Mesenchymal stem cell (in vitro differentiated cells and primary cell): Measurements from ENCODE around the gene DYNC2LI1.
A peak's percentile ranks its signal among the peaks of the same experiment; 100 is the strongest.

Experiments used
- DNase-seq: peaks from one replicate; pipeline ENCODE4 v3.0.0-alpha.2; 2013
- H2AFZ ChIP-seq: one replicate; pipeline ENCODE4 v1.6.1; 2013; ENCODE audit warnings: low read depth, mild to moderate bottlenecking, control low read depth, inconsistent platforms, low read length, moderate library complexity
- H2AK5ac ChIP-seq: 2 replicates; pipeline ENCODE4 v1.6.1; 2013; ENCODE audit warnings: low read length, moderate library complexity, mild to moderate bottlenecking, inconsistent platforms; ENCODE audit not compliant: severe bottlenecking
- H2BK120ac ChIP-seq: one replicate; pipeline ENCODE4 v1.6.1; 2013; ENCODE audit warnings: low read depth, mild to moderate bottlenecking, inconsistent platforms, low read length, moderate library complexity
- H2BK12ac ChIP-seq, 2 experiments: one replicate each; pipeline ENCODE4 v1.6.1; 2013; ENCODE audit warnings: inconsistent platforms in 2 of 2, low read length in 2 of 2, mild to moderate bottlenecking in 2 of 2, moderate library complexity in 2 of 2, control low read depth in 1 of 2
- H2BK15ac ChIP-seq: one replicate; pipeline ENCODE4 v1.6.1; 2013; ENCODE audit warnings: mild to moderate bottlenecking, low read depth, inconsistent platforms; ENCODE audit not compliant: poor library complexity, severe bottlenecking
- H2BK5ac ChIP-seq: 2 replicates; pipeline ENCODE4 v1.6.1; 2013; ENCODE audit warnings: low read depth, mild to moderate bottlenecking, low read length, control low read depth, inconsistent platforms; ENCODE audit not compliant: poor library complexity, severe bottlenecking
- H3K14ac ChIP-seq, 2 experiments: one replicate each; pipeline ENCODE4 v1.6.1; 2013; ENCODE audit warnings: inconsistent platforms in 2 of 2, low read length in 2 of 2, control low read depth in 1 of 2, mild to moderate bottlenecking in 1 of 2, moderate library complexity in 1 of 2
- H3K18ac ChIP-seq, 2 experiments: one replicate each; pipeline ENCODE4 v1.6.1; 2013; ENCODE audit warnings: inconsistent platforms in 2 of 2, low read length in 2 of 2, control low read depth in 1 of 2, low read depth in 1 of 2, mild to moderate bottlenecking in 1 of 2
- H3K23ac ChIP-seq, 2 experiments: one replicate each; pipeline ENCODE4 v1.6.1; 2013; ENCODE audit warnings: inconsistent platforms in 2 of 2, low read length in 2 of 2, mild to moderate bottlenecking in 2 of 2, moderate library complexity in 2 of 2, control low read depth in 1 of 2
- H3K27ac ChIP-seq: 2 replicates; pipeline ENCODE4 v1.5.1; 2013; ENCODE audit warnings: mild to moderate bottlenecking, moderate library complexity, low read length, control low read depth, inconsistent platforms; ENCODE audit not compliant: poor library complexity, severe bottlenecking
- H3K27me3 ChIP-seq, 2 experiments: 2 replicates each; pipeline versions ENCODE4 v1.6.1 to v1.7.0; 2013; ENCODE audit warnings: low read length in 2 of 2, mild to moderate bottlenecking in 2 of 2, moderate library complexity in 2 of 2, control low read depth in 1 of 2, inconsistent platforms in 1 of 2; ENCODE audit not compliant: control insufficient read depth in 1 of 2, insufficient read depth in 1 of 2
- H3K36me3 ChIP-seq, 2 experiments: 2 replicates each; pipeline versions ENCODE4 v1.6.1 to v1.7.0; 2013; ENCODE audit warnings: low read length in 2 of 2, control low read depth in 1 of 2, inconsistent platforms in 1 of 2, low read depth in 1 of 2, mild to moderate bottlenecking in 1 of 2; ENCODE audit not compliant: insufficient read depth in 2 of 2, control insufficient read depth in 1 of 2
- H3K4ac ChIP-seq, 2 experiments: one replicate each; pipeline ENCODE4 v1.6.1; 2013; ENCODE audit warnings: inconsistent platforms in 2 of 2, low read length in 2 of 2, mild to moderate bottlenecking in 2 of 2, moderate library complexity in 2 of 2, control low read depth in 1 of 2, low read depth in 1 of 2
- H3K4me1 ChIP-seq: 2 replicates; pipeline ENCODE4 v1.6.1; 2013; ENCODE audit warnings: low read depth, low read length, control low read depth; ENCODE audit not compliant: control insufficient read depth, insufficient read depth
- H3K4me2 ChIP-seq: 2 replicates; pipeline ENCODE4 v1.6.1; 2013; ENCODE audit warnings: low read length, mild to moderate bottlenecking, inconsistent platforms; ENCODE audit not compliant: poor library complexity, severe bottlenecking
- H3K4me3 ChIP-seq, 2 experiments: 2 replicates each; pipeline versions ENCODE4 v1.5.1 to v1.7.0; 2013; ENCODE audit warnings: low read length in 2 of 2, mild to moderate bottlenecking in 2 of 2, control low read depth in 1 of 2, low read depth in 1 of 2; ENCODE audit not compliant: insufficient read depth in 1 of 2
- H3K79me1 ChIP-seq: replicated peaks from 2 replicates; pipeline ENCODE4 v1.6.1; 2013; ENCODE audit warnings: mild to moderate bottlenecking, control low read depth, low read length, inconsistent platforms; ENCODE audit not compliant: poor library complexity, severe bottlenecking
- H3K9ac ChIP-seq: 2 replicates; pipeline ENCODE4 v1.7.0; 2013; ENCODE audit warnings: mild to moderate bottlenecking, low read length, moderate library complexity
- H3K9me3 ChIP-seq: 2 replicates; pipeline ENCODE4 v1.7.0; 2013; ENCODE audit warnings: mild to moderate bottlenecking, low read length; ENCODE audit not compliant: control insufficient read depth
- H4K8ac ChIP-seq: one replicate; pipeline ENCODE4 v1.6.1; 2013; ENCODE audit warnings: inconsistent platforms, mild to moderate bottlenecking, low read length, moderate library complexity
- H4K91ac ChIP-seq: one replicate; pipeline ENCODE4 v1.6.1; 2013; ENCODE audit warnings: mild to moderate bottlenecking, low read length, inconsistent platforms
- WGBS: methylation state at CpG from one replicate; pipeline ENCODE4 v1.1.7; 2013; ENCODE audit warnings: mixed read lengths; 5-methylcytosine and 5-hydroxymethylcytosine counted together

DYNC2LI1 gene

DNA sequence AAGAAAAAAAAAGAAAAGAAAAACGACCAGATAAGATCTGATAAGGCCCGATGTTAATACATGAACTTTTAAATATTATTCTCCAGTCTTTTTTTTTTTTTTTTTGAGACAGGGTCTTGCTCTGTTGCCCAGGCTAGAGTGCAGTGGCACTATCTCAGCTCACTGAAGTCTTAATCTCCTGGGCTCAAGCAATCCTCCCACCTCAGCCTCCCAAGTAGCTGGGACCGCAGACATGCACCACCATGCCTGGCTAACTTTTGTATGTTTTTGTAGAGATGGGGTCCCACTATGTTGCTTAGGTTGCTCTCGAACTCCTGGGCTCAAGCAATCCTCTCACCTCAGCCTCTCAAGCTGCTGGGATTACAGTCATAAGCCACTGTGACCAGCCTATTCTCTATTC is 63.2 kb downstream of the DYNC2LI1 start:
- Histone ChIP-seq H3K18ac (no peak overlapping the region), H3K79me1 (no peaks in the 10 kb centered on the region), H3K14ac (no peak overlapping the region), H3K9me3 (no peaks in the 10 kb centered on the region), H3K27ac (no peak overlapping the region), H3K4ac (no peak overlapping the region), H3K4me2 (no peak overlapping the region), H3K4me1 (no peaks in the 10 kb centered on the region), H4K91ac (no peak overlapping the region), H2BK15ac (no peak overlapping the region), H2BK5ac (no peak overlapping the region), H3K23ac (no peak overlapping the region), H2AK5ac (no peak overlapping the region), H3K9ac (no peak overlapping the region), H4K8ac (no peak overlapping the region), H3K27me3 (peaks cover 0 to 51% of the 10 kb centered on the region in 2 experiments), H3K4me3 (no peak overlapping the region), H3K36me3 (no peaks in the 10 kb centered on the region), H2BK120ac (no peak overlapping the region), H2AFZ (no peak overlapping the region), H2BK12ac (no peak overlapping the region)
- 87% methylated on average over 2 of the region's 4 CpGs for WGBS
- no peak for DNase-seq

DNA sequence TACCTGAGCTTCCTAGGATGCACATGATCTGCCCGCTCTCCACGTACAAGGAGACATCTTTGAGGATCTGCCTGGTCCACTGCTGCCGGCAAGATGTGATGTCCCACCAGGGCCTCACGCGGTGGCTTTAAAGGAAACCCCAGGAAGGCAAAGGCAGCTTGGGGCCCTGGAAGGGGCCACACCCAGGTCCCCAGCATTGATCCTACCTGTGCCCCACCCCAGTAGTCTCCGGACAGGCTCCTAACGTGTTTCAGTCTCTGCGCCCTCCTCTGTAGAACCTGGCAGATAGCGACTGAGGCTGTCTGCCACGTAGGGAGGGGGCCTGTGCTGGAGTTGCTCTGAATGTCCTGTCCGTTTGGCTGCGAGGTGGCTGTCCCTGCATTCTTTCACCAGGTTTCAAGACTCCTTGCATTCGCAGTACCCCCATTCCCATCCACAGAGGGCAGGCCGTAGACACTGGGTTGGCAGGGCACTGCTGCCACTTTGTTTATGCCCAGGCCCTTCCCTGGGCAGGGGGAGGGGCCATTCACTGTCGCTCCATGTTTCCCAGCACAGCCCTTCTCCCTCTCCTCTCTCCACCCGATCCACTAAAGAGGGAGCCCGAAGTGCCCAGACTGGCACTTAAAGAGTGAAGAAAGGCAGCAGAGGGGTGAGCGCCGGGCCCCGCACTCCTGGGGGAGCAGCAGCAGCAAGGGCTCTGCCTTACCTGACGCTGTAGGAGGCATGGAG is 64.2 kb downstream of the DYNC2LI1 start:
- H3K79me1 ChIP-seq: no peaks in the 10 kb centered on the region
- H3K9me3 ChIP-seq: no peaks in the 10 kb centered on the region
- 94% methylated on average over 21 of the region's 21 CpGs for WGBS
- no peak overlapping the region for H2AFZ ChIP-seq
- no peak overlapping the region for H3K4me3 ChIP-seq
- no peaks in the 10 kb centered on the region for H3K4me1 ChIP-seq
- H3K27ac ChIP-seq: no peak overlapping the region
- no peak overlapping the region for H2BK120ac ChIP-seq
- peaks cover 0 to 54% of the 10 kb centered on the region in 2 experiments for H3K27me3 ChIP-seq
- no peak overlapping the region for H2AK5ac ChIP-seq
- no peak overlapping the region for H3K18ac ChIP-seq
- H4K91ac ChIP-seq: no peak overlapping the region
- H3K4ac ChIP-seq: no peak overlapping the region
- H2BK5ac ChIP-seq: no peak overlapping the region
- H3K23ac ChIP-seq: no peak overlapping the region
- no peak overlapping the region for H2BK12ac ChIP-seq
- DNase-seq: no peak
- no peak overlapping the region for H3K9ac ChIP-seq
- no peak overlapping the region for H2BK15ac ChIP-seq
- H4K8ac ChIP-seq: no peak overlapping the region
- H3K36me3 ChIP-seq: no peaks in the 10 kb centered on the region
- H3K4me2 ChIP-seq: no peak overlapping the region
- H3K14ac ChIP-seq: no peak overlapping the region

DNA sequence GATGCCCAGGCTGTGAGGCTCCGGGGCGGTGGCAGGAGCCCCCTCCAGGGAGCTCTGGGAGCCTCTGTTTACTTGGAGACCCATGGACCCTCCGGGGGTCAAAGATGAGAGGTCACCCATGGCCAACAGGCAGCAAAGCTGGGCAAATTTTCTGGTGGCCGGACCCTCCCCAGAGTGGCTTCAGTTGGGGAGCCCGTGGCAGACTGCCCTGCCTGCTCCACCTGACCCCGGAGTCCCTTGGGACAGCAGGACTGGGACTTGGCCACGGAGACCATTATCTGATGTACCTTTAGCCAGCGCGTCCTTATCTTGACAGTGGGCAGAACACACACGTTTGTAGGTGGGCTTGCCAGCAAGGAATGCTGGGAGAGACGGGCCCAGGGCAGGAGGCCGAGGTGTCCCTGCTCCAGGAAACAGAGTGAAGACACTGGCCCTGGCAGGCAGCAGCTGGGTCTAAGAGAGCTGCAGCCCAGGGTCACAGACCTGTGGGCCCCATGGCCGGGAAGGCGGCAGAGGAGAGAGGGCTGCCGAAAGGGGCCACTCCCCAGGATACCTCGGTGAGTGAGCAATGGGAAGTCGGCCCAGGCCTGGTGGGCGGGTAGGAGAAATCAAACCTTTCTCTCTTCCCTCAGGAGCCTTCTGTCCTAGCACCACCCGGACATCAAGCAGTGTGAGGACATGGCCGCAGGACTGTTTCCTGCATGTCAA is 64.9 kb downstream of the DYNC2LI1 start, which contains the start of the genes ABCG5 and ABCG8:
ABCG5 (minus strand) TSS at position 280 of the 708 bp plus-strand sequence; CDS start at position 120, 160 bp downstream.
ABCG8 (plus strand) TSS at position 412 of the 708 bp plus-strand sequence; CDS start at position 495, 83 bp downstream.
- H2BK5ac ChIP-seq: no peak within 1 kb of the TSS
- no peak within 1 kb of the TSS for H2BK120ac ChIP-seq
- H3K4me1 ChIP-seq: no peaks in the 10 kb centered on the region
- no peak within 1 kb of the TSS for H4K8ac ChIP-seq
- H3K27me3 ChIP-seq: peaks cover 0 to 60% of the 10 kb centered on the region in 2 experiments
- no peak within 1 kb of the TSS for H3K9ac ChIP-seq
- H3K4me2 ChIP-seq: no peak within 1 kb of the TSS
- no peaks in the 10 kb centered on the region for H3K79me1 ChIP-seq
- no peak within 1 kb of the TSS for H3K27ac ChIP-seq
- no peak within 1 kb of the TSS for H2BK12ac ChIP-seq
- H3K36me3 ChIP-seq: no peaks in the 10 kb centered on the region
- no peak within 1 kb of the TSS for H3K4ac ChIP-seq
- H3K9me3 ChIP-seq: no peaks in the 10 kb centered on the region
- 89% methylated on average over 20 of the region's 20 CpGs for WGBS
- peak within 1 kb of the TSS in 1 of 2 experiments; percentile 46 for H3K23ac ChIP-seq
- no peak within 1 kb of the TSS for H3K18ac ChIP-seq
- peak within 1 kb of the TSS; percentile 31 for H4K91ac ChIP-seq
- H3K14ac ChIP-seq: no peak within 1 kb of the TSS
- H2AFZ ChIP-seq: no peak within 1 kb of the TSS
- DNase-seq: no peak
- no peak within 1 kb of the TSS for H2AK5ac ChIP-seq
- H3K4me3 ChIP-seq: no peak within 1 kb of the TSS
- no peak within 1 kb of the TSS for H2BK15ac ChIP-seq
